ENCODE measurements around the gene XKR3.
"Not testable (repeated sequence)": the region's sequence is repeated elsewhere in the genome, so short reads cannot be mapped to it uniquely, and the experiment has no call there.

The XKR3 gene

GRCh38 chr22:16734271-16734670 is 90.9 kb downstream of the XKR3 start:
- not testable (repeated sequence) for DNase-seq

Data from NCI-H1417 (cell line).